Thoracic aorta (tissue), 2 donors: ENCODE results near the gene HLA-C. TPM values are rescaled to one million over a fixed set of nuclear protein-coding genes. Genes with fewer than 3 reads are reported as not detected.
"Not testable (repeated sequence)": the region's sequence is repeated elsewhere in the genome, so short reads cannot be mapped to it uniquely, and the experiment has no call there.

Experiments
- ATAC-seq: fragments of 150-250 bp; one replicate; pipeline ENCODE4 v1.8.0; 2017; ENCODE audit warnings: low read depth; ENCODE audit not compliant: insufficient number of reproducible peaks, low FRiP score
- DNase-seq: peaks from one replicate; pipeline ENCODE4 v3.0.0-alpha.2; 2020; ENCODE audit warnings: low spot score
- H3K27ac ChIP-seq, 2 donors: fragments of 200-600 bp; sonication (generic); 1 replicate in 1 of 2; 2 replicates in 1 of 2; pipeline ENCODE4 v1.5.1; 2016; ENCODE audit warnings: mild to moderate bottlenecking in 2 of 2, moderate library complexity in 2 of 2
- H3K27me3 ChIP-seq: fragments of 200-600 bp; sonication (generic); replicated peaks from 2 replicates; pipeline ENCODE4 v1.6.0; 2016; ENCODE audit warnings: mild to moderate bottlenecking; ENCODE audit not compliant: insufficient read depth
- H3K36me3 ChIP-seq: fragments of 200-600 bp; sonication (generic); one replicate; pipeline ENCODE4 v1.5.1; 2016
- H3K4me1 ChIP-seq, 2 donors: fragments of 200-600 bp; sonication (generic); 1 replicate in 1 of 2; 2 replicates in 1 of 2; pipeline versions ENCODE4 v1.5.1 to v1.6.0; 2016; ENCODE audit warnings: low read depth in 2 of 2, mild to moderate bottlenecking in 1 of 2; ENCODE audit not compliant: control insufficient read depth in 1 of 2
- H3K4me3 ChIP-seq: fragments of 200-600 bp; sonication (generic); 2 replicates; pipeline ENCODE4 v1.5.1; 2016; ENCODE audit warnings: mild to moderate bottlenecking
- H3K9me3 ChIP-seq: fragments of 200-600 bp; sonication (generic); 2 replicates; pipeline ENCODE4 v1.5.1; 2016
- total RNA-seq, 2 donors: library from RNA; depleted of rRNA; stranded (reverse); fragments of >200 nt; gene quantifications; one replicate each; pipeline versions ENCODE4 v1.1.0 to v1.2.3, GENCODE V29; 2016
- TF ChIP-seq, protein P1 (sequence below): fragments of 200-600 bp; sonication (generic); IDR thresholded peaks from one replicate; pipeline ENCODE4 v1.5.1; 2019; ENCODE audit warnings: antibody characterized with exemption

The HLA-C gene
- total RNA-seq, 2 donors from 2014 or later: 321 to 782 TPM

DNA sequence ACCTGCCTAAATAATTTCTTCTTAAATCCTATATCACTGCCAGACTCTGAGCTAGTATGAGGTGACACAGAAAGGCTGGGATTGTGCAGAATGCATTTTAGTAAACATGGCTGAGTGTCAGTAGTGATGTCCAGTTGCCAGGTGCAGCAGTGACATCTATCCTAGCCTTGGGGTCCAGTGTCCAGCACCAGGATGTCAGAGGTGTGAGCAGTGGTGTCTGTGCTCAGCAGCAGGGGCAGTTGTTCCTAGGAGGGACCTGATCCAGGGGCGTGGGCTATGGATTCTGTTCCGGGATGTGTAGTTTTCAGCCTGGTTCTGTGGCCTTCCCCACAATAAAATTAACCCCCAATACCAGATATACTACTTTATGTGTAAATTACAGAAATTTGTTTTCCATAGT is 6.0 kb downstream of the HLA-C start:
- Histone ChIP-seq H3K9me3 (no peaks in the 10 kb centered on the region), H3K4me3 (no peak overlapping the region), H3K4me1 (no peaks in the 10 kb centered on the region), H3K36me3 (no peaks in the 10 kb centered on the region), H3K27me3 (no peaks in the 10 kb centered on the region), H3K27ac (no peak overlapping the region)
- DNase-seq (no peak), ATAC-seq (no peak)
- TF ChIP-seq, protein P1, sequence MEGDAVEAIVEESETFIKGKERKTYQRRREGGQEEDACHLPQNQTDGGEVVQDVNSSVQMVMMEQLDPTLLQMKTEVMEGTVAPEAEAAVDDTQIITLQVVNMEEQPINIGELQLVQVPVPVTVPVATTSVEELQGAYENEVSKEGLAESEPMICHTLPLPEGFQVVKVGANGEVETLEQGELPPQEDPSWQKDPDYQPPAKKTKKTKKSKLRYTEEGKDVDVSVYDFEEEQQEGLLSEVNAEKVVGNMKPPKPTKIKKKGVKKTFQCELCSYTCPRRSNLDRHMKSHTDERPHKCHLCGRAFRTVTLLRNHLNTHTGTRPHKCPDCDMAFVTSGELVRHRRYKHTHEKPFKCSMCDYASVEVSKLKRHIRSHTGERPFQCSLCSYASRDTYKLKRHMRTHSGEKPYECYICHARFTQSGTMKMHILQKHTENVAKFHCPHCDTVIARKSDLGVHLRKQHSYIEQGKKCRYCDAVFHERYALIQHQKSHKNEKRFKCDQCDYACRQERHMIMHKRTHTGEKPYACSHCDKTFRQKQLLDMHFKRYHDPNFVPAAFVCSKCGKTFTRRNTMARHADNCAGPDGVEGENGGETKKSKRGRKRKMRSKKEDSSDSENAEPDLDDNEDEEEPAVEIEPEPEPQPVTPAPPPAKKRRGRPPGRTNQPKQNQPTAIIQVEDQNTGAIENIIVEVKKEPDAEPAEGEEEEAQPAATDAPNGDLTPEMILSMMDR: no peak

DNA sequence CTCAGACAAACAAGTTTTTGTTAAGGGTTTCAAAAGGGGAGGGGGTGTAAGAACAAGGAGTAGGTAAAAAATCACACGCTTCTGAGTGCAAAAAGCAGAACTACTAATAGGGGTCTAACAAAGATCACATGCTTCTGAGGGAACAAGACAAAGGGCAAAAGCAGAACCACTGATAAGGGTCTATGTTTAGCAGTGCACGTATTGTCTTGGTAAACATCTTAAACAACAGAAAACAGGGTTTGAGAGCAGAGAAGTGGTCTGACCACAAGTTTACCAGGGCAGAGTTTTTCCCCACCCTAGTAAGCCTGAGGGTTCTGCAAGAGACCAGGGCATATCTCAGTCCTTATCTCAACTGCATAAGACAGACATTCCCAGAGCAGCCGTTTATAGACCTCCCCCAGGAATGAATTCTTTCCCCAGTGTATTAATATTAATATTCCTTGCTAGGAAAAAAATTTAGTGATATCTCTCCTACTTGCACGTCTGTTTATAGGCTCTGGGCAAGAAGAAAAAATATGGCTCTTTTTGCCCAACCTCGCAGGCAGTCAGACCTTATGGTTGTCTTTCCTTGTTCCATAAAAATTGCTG is 8.5 kb downstream of the HLA-C start:
- ATAC-seq, H3K27me3 ChIP-seq, DNase-seq, H3K4me1 ChIP-seq, H3K36me3 ChIP-seq, H3K4me3 ChIP-seq, H3K27ac ChIP-seq, H3K9me3 ChIP-seq: not testable (repeated sequence)

DNA sequence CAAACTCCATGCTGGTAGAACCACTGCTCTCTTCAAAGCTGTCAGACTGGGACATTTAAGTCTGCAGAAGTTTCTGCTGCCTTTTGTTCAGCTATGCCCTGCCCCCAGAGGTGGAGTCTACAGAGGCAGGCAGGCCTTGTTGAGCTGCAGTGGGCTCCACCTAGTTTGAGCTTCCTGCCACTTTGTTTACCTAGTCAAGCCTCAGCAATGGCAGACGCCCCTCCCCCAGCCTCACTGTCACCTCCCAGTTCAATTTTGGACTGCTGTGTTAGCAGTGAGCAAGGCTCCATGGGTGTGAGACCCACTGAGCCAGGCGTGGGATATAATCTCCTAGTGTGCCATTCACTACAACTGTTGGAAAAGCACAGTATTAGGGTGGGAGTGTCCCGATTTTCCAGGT is 11.9 kb downstream of the HLA-C start:
- not testable (repeated sequence) for ATAC-seq, H3K27ac ChIP-seq, H3K27me3 ChIP-seq, H3K4me1 ChIP-seq, H3K9me3 ChIP-seq, DNase-seq, H3K4me3 ChIP-seq, H3K36me3 ChIP-seq

DNA sequence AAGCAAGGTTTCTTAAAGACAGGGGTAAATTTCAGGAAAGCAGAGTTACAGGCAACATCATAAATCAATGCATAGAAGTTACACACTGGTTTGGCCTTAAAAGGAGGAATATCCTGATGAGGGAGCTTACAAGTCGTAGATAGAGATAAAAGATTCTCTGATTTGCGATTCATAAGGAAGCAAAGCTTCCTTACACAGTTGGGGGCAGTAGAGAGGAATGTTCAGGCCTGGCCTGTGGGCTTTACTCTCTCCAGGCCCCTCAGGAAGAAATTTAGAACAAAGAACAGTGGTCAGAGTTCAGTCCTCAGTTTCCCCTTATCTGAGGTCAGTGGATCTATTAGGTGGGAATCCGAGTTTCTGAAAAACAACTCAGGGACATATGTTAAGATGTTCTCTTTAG is 19.3 kb downstream of the HLA-C start:
- H3K36me3 ChIP-seq: no peaks in the 10 kb centered on the region
- DNase-seq (no peak), ATAC-seq (no peak)
- no peaks in the 10 kb centered on the region for H3K27me3 ChIP-seq
- no peak overlapping the region for H3K4me3 ChIP-seq
- peaks cover 4% of the 10 kb centered on the region for H3K9me3 ChIP-seq
- no peak overlapping the region for H3K27ac ChIP-seq
- TF ChIP-seq, protein P1: no peak
- no peaks in the 10 kb centered on the region for H3K4me1 ChIP-seq

DNA sequence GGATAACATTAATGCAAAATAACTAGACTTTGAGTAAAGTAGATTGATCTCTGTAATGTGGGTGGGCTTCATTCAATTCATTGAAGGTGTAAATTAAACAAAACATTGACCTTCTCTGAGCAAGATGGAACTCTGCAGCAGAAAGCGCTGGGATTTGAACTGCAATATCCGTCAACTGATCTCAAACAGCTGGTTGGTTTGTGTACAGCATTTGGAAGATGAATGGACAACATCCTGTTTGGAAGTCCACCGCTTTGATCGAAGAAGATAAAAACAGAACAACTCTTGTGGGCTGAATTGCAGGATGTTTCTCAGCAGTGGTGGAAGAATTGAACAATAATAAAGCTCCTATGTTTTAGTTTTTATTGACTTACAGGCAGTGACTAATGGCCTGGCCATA is 20.6 kb downstream of the HLA-C start:
- no peak for ATAC-seq
- TF ChIP-seq, protein P1: no peak
- Histone ChIP-seq H3K4me1 (no peaks in the 10 kb centered on the region), H3K36me3 (no peaks in the 10 kb centered on the region), H3K27me3 (no peaks in the 10 kb centered on the region), H3K4me3 (no peak overlapping the region), H3K9me3 (peaks cover 4% of the 10 kb centered on the region), H3K27ac (no peak overlapping the region)
- DNase-seq: no peak

DNA sequence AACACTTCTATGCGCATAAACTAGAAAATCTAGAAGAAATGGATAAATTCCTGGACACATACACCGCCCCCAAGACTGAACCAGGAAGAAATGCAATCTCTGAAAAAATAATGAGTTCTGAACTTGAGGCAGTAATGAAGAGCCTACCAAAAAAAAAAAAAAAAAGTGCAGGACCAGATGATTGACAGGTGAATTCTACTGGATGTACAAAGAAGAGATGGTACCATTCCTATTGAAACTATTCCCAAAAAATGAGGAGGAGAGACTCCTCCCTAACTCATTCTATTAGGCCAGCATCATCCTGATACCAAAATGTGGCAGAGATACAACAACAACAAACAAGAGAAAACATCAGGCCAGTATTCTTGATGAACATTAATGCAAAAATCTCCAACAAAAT is 22.7 kb downstream of the HLA-C start:
- no peak overlapping the region for H3K4me3 ChIP-seq
- H3K36me3 ChIP-seq: no peaks in the 10 kb centered on the region
- H3K27ac ChIP-seq: no peak overlapping the region
- H3K4me1 ChIP-seq: no peaks in the 10 kb centered on the region
- no peaks in the 10 kb centered on the region for H3K27me3 ChIP-seq
- TF ChIP-seq, protein P1: no peak
- no peak for DNase-seq
- no peak for ATAC-seq
- peaks cover 4% of the 10 kb centered on the region for H3K9me3 ChIP-seq
